Panc1 (cell line): ENCODE data around the gene FADS2. TPM values are rescaled to one million over a fixed set of nuclear protein-coding genes. Genes with fewer than 3 reads are reported as not detected.

Experiments
- ATAC-seq: fragments of 200-7000 bp; cut with Tn5 transposase; 2 replicates; pipeline ENCODE4 v1.9.1; 2020; ENCODE audit warnings: mild to moderate bottlenecking, moderate library complexity
- BruUV-seq: library from RNA; stranded (reverse); fragments of 400-500 nt; replicated peaks from 2 replicates; lab custom pipeline; 2021; lab: Mats Ljungman, UMichigan
- CTCF ChIA-PET: fragments of 300-600 bp; sonication (Branson Sonifier 250); formaldehyde crosslinking; loops from one replicate; lab custom pipeline; 2022; ENCODE audit warnings: antibody characterized with exemption; lab: Charles Lee
- POLR2A ChIA-PET: fragments of 300-600 bp; sonication (Branson Sonifier 250); formaldehyde crosslinking; loops from one replicate; lab custom pipeline; 2022; ENCODE audit warnings: antibody characterized with exemption; lab: Charles Lee
- DNase-seq: peaks from one replicate; pipeline ENCODE4 v3.0.0-alpha.2; 2010; ENCODE audit warnings: low read depth, low spot score
- H3K27ac ChIP-seq: 2 replicates; pipeline ENCODE4 v1.5.1; 2011; ENCODE audit warnings: mild to moderate bottlenecking, low read length, inconsistent platforms
- H3K27me3 ChIP-seq: fragments of 200-500 bp; sonication (Bioruptor generic); 2 replicates; pipeline ENCODE4 v1.6.0; 2014; ENCODE audit warnings: low read length, inconsistent platforms; ENCODE audit not compliant: control insufficient read depth, insufficient read depth
- H3K36me3 ChIP-seq: fragments of 200-500 bp; sonication (Bioruptor generic); 2 replicates; pipeline ENCODE4 v1.5.1; 2014; ENCODE audit warnings: inconsistent platforms, mild to moderate bottlenecking, low read length, moderate library complexity; ENCODE audit not compliant: control insufficient read depth, insufficient read depth
- H3K4me1 ChIP-seq: 2 replicates; pipeline ENCODE4 v1.5.1; 2011; ENCODE audit warnings: inconsistent platforms, mild to moderate bottlenecking, low read length, moderate library complexity; ENCODE audit not compliant: control insufficient read depth, insufficient read depth
- H3K4me3 ChIP-seq, 2 experiments: 2 replicates each; pipeline ENCODE4 v1.5.1; 2011 to 2012; ENCODE audit warnings: low read depth in 2 of 2, low read length in 2 of 2, mild to moderate bottlenecking in 2 of 2, inconsistent platforms in 1 of 2, moderate library complexity in 1 of 2
- H3K9me3 ChIP-seq: fragments of 200-500 bp; sonication (Bioruptor generic); 2 replicates; pipeline ENCODE4 v1.5.1; 2014; ENCODE audit warnings: low read depth, mild to moderate bottlenecking, inconsistent platforms, low read length, moderate library complexity; ENCODE audit not compliant: control insufficient read depth, insufficient read depth
- POLR2AphosphoS5 ChIP-seq: IDR thresholded peaks from 2 replicates; pipeline ENCODE4 v1.6.1; 2012; ENCODE audit warnings: mild to moderate bottlenecking, low read depth, low read length, moderate library complexity
- SIN3A ChIP-seq: IDR thresholded peaks from 2 replicates; pipeline ENCODE4 v1.6.1; 2012; ENCODE audit warnings: low read depth, mild to moderate bottlenecking, low read length, moderate library complexity, borderline replicate concordance; ENCODE audit not compliant: insufficient read depth
- TCF7L2 ChIP-seq: IDR thresholded peaks from 2 replicates; pipeline ENCODE4 v1.6.1; 2011; ENCODE audit warnings: mild to moderate bottlenecking, low read depth, low read length, inconsistent platforms
- in situ Hi-C: cut with HindIII; loops from 2 replicates; pipeline ENCODE4 v1.10.0; 2016; ENCODE audit warnings: low sequenced_read_pairs, low pct_unique_long_range_greater_than_20kb
- intact Hi-C: fragments of 100-400 bp; cut with micrococcal nuclease; formaldehyde crosslinking; loops from one replicate; pipeline ENCODE4 v1.10.0; 2022; ENCODE audit not compliant: unreplicated experiment
- total RNA-seq: library from RNA; stranded (reverse); gene quantifications from one replicate; pipeline ENCODE4 v1.2.1, GENCODE V29; 2021; ENCODE audit not compliant: unreplicated experiment
- TF ChIP-seq, protein P1 (sequence below): fragments of 450-650 bp; IDR thresholded peaks from 2 replicates; pipeline ENCODE4 v1.5.1; 2017; ENCODE audit warnings: mild to moderate bottlenecking
- TF ChIP-seq, protein P2 (sequence below), 2 experiments: IDR thresholded peaks; 2 replicates each; pipeline ENCODE4 v1.6.1; 2011 to 2012; ENCODE audit warnings: low read depth in 2 of 2, control low read depth in 1 of 2, low read length in 1 of 2, mild to moderate bottlenecking in 1 of 2, moderate library complexity in 1 of 2; ENCODE audit not compliant: insufficient read depth in 1 of 2

FADS2 gene
- total RNA-seq, 1 experiment from 2014 or later: 679 TPM

DNA sequence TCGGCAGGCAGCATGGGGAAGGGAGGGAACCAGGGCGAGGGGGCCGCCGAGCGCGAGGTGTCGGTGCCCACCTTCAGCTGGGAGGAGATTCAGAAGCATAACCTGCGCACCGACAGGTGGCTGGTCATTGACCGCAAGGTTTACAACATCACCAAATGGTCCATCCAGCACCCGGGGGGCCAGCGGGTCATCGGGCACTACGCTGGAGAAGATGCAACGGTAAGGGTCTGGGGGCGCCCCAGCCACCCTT, 204 bp downstream of the FADS2 start:
- POLR2A ChIA-PET: interaction anchor here (1.8 kb wide), 1 partner anchor 13 kb away, joined by 10 read pairs; no protein-coding TSS in a partner anchor
- H3K4me1 ChIP-seq: peaks cover 38% of the 10 kb centered on the region
- no peak; the same call in 1 of the 2 replicates for ATAC-seq
- no peak for TF ChIP-seq TCF7L2
- TF ChIP-seq, protein P1, sequence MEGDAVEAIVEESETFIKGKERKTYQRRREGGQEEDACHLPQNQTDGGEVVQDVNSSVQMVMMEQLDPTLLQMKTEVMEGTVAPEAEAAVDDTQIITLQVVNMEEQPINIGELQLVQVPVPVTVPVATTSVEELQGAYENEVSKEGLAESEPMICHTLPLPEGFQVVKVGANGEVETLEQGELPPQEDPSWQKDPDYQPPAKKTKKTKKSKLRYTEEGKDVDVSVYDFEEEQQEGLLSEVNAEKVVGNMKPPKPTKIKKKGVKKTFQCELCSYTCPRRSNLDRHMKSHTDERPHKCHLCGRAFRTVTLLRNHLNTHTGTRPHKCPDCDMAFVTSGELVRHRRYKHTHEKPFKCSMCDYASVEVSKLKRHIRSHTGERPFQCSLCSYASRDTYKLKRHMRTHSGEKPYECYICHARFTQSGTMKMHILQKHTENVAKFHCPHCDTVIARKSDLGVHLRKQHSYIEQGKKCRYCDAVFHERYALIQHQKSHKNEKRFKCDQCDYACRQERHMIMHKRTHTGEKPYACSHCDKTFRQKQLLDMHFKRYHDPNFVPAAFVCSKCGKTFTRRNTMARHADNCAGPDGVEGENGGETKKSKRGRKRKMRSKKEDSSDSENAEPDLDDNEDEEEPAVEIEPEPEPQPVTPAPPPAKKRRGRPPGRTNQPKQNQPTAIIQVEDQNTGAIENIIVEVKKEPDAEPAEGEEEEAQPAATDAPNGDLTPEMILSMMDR: no peak
- TF ChIP-seq POLR2AphosphoS5: no peak
- TF ChIP-seq, protein P2, sequence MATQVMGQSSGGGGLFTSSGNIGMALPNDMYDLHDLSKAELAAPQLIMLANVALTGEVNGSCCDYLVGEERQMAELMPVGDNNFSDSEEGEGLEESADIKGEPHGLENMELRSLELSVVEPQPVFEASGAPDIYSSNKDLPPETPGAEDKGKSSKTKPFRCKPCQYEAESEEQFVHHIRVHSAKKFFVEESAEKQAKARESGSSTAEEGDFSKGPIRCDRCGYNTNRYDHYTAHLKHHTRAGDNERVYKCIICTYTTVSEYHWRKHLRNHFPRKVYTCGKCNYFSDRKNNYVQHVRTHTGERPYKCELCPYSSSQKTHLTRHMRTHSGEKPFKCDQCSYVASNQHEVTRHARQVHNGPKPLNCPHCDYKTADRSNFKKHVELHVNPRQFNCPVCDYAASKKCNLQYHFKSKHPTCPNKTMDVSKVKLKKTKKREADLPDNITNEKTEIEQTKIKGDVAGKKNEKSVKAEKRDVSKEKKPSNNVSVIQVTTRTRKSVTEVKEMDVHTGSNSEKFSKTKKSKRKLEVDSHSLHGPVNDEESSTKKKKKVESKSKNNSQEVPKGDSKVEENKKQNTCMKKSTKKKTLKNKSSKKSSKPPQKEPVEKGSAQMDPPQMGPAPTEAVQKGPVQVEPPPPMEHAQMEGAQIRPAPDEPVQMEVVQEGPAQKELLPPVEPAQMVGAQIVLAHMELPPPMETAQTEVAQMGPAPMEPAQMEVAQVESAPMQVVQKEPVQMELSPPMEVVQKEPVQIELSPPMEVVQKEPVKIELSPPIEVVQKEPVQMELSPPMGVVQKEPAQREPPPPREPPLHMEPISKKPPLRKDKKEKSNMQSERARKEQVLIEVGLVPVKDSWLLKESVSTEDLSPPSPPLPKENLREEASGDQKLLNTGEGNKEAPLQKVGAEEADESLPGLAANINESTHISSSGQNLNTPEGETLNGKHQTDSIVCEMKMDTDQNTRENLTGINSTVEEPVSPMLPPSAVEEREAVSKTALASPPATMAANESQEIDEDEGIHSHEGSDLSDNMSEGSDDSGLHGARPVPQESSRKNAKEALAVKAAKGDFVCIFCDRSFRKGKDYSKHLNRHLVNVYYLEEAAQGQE (IDR thresholded peaks at IDR 0.05; ENCODE audit: insufficient read depth in 1 of 2, low read depth in 2 of 2, low read length in 1 of 2): no peak
- no peak for TF ChIP-seq SIN3A
- H3K27me3 ChIP-seq: no peaks in the 10 kb centered on the region
- intact Hi-C loops: no loop called here
- DNase-seq: no peak
- in situ Hi-C loops: no loop called here
- H3K27ac ChIP-seq: peak overlapping the region; percentile 92
- CTCF ChIA-PET: no interaction called here
- H3K4me3 ChIP-seq: peak overlapping the region; percentile 81 to 82
- H3K36me3 ChIP-seq: no peaks in the 10 kb centered on the region
- no peaks in the 10 kb centered on the region for H3K9me3 ChIP-seq
- BruUV-seq: no TSS peak

DNA sequence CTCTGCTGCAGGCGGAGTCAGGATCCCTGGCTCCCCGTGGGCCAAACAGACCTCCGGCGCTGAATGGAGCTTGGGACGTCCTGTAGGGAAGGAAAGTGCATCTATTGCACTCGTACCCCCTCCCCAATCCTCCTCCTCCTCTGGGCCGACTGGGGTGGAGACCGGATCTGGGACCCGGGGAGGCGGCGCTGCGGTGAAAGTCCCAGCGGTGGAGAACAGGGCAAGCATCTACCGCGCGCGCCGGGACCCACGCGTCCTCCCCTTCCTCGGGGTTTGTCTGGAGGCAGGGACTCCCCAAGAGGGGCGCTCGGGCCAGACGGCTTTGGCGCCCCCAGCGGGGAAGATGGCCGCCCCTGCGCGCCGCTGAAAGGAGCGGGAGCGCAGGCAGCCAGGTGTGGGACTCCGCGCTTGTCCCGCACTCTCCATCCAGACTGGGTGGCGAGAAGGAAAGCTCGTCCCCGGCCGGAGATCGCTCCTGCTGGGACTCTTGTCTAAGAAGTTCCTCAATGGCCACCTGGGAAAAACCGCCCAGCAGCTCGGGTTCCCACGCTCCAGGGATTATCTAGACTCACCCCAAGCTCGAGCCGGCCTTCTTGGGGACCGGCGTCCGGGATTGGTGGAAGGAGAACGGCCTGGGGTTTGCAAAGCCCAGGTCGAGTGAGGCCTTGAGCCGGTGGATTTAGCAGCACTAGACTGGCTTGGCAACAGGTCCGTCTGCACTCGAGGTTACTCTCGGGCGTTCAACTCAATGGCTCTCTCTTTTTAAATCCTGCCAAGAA, 718 bp downstream of the FADS2 start:
- no peaks in the 10 kb centered on the region for H3K27me3 ChIP-seq
- peaks cover 43% of the 10 kb centered on the region for H3K4me1 ChIP-seq
- no TSS peak for BruUV-seq
- DNase-seq (no peak), ATAC-seq (peak; percentile 59)
- peak overlapping the region; percentile 81 to 82 for H3K4me3 ChIP-seq
- intact Hi-C loops: no loop called here
- no peaks in the 10 kb centered on the region for H3K36me3 ChIP-seq
- TF ChIP-seq, protein P2 (IDR thresholded peaks at IDR 0.05; ENCODE audit: insufficient read depth in 1 of 2, low read depth in 2 of 2, low read length in 1 of 2): no peak
- TF ChIP-seq, protein P1: peak; percentile 75; the same call in 1 of the 2 replicates
- H3K27ac ChIP-seq: peak overlapping the region; percentile 92
- H3K9me3 ChIP-seq: no peaks in the 10 kb centered on the region
- ChIA-PET POLR2A (interaction anchor here (1.8 kb wide), 1 partner anchor 14 kb away, joined by 10 read pairs; no protein-coding TSS in a partner anchor), CTCF (no interaction called here)
- in situ Hi-C loops: no loop called here
